B cell (primary cell): Measurements from ENCODE around the gene CARMIL1.

Source experiments
- CTCF ChIP-seq: fragments of 200-600 bp; IDR thresholded peaks from one replicate; pipeline ENCODE4 v1.8.0; 2022; ENCODE audit warnings: antibody characterized with exemption, mild to moderate bottlenecking
- EZH2 ChIP-seq: IDR thresholded peaks from 2 replicates; pipeline ENCODE4 v1.6.1; 2012; ENCODE audit warnings: borderline replicate concordance, low read depth, mild to moderate bottlenecking, moderate library complexity, low read length; ENCODE audit not compliant: insufficient read depth, poor library complexity, severe bottlenecking

- TF ChIP-seq CTCF, result no peak
- no peak for TF ChIP-seq EZH2
Measured at GRCh38 chr6:25295651-25296050, 16.5 kb downstream of the CARMIL1 start.
